NB4 (cell line): Measurements from ENCODE around the gene SLFN14.
A peak's percentile ranks its signal among the peaks of the same experiment; 100 is the strongest.

Experiments used
- DNase-seq: peaks from one replicate; pipeline ENCODE4 v3.0.0; 2010; ENCODE audit warnings: low read depth
- H3K4me3 ChIP-seq: one replicate; pipeline ENCODE4 v1.5.1; 2011; ENCODE audit warnings: mild to moderate bottlenecking, low read depth, low read length, moderate library complexity
- CTCF ChIP-seq: IDR thresholded peaks from one replicate; pipeline ENCODE4 v1.5.1; 2012; ENCODE audit warnings: low read depth, low read length
- MAX ChIP-seq: IDR thresholded peaks from 2 replicates; pipeline ENCODE4 v1.6.1; 2011; ENCODE audit warnings: low read depth, low read length
- MYC ChIP-seq: IDR thresholded peaks from 2 replicates; pipeline ENCODE4 v1.6.1; 2011; ENCODE audit warnings: low read depth, low read length
- POLR2A ChIP-seq: IDR thresholded peaks from 2 replicates; pipeline ENCODE4 v1.6.1; 2011; ENCODE audit warnings: mild to moderate bottlenecking; ENCODE audit not compliant: insufficient read length; ENCODE audit errors: extremely low read depth

SLFN14 gene

GRCh38 chr17:35596072-35596471, 35.5 kb upstream of the SLFN14 start:
- DNase-seq: no peak
- H3K4me3 ChIP-seq: no peak overlapping the region
- TF ChIP-seq CTCF (no peak), MYC (no peak), POLR2A (no peak)

GRCh38 chr17:35588196-35588920, 27.7 kb upstream of the SLFN14 start:
- H3K4me3 ChIP-seq: peak overlapping the region; percentile 99
- peak; percentile 45 for DNase-seq
- TF ChIP-seq MYC (no peak), CTCF (no peak), MAX (no peak), POLR2A (no peak)

- TF ChIP-seq CTCF (no peak), MYC (peak; percentile 73), MAX (peak; percentile 70), POLR2A (peak; percentile 73)
- DNase-seq: peak; percentile 98
- peak within 1 kb of the TSS; percentile 99 for H3K4me3 ChIP-seq
Measured at GRCh38 chr17:35587074-35587961, 26.7 kb upstream of the SLFN14 start, which contains the start of gene AP2B1. Gene AP2B1, plus strand, starts transcription at chr17:35587322. Its CDS starts 6,709 bp downstream, at chr17:35594031.

GRCh38 chr17:35586569-35587073, 26.0 kb upstream of the SLFN14 start:
- no peak for DNase-seq
- peak overlapping the region; percentile 99 for H3K4me3 ChIP-seq
- TF ChIP-seq MYC (no peak), MAX (no peak), POLR2A (no peak), CTCF (no peak)

- H3K4me3 ChIP-seq: no peak overlapping the region
- no peak for DNase-seq
- TF ChIP-seq MYC (no peak), MAX (no peak), POLR2A (no peak), CTCF (no peak)
Measured at GRCh38 chr17:35584061-35584460, 23.4 kb upstream of the SLFN14 start.
